SK-N-SH (cell line): Measurements from ENCODE around the gene PMEPA1.

Source experiments
- CTCF ChIP-seq: fragments of 200-600 bp; sonication (generic); IDR thresholded peaks from 2 replicates; pipeline ENCODE4 v1.6.1; 2017; ENCODE audit warnings: antibody characterized with exemption, mild to moderate bottlenecking, moderate library complexity
- EP300 ChIP-seq, 2 experiments: IDR thresholded peaks; 2 replicates each; pipeline versions ENCODE4 v1.4.0 to v1.6.1; 2012; ENCODE audit warnings: borderline replicate concordance in 1 of 2, low read depth in 1 of 2, low read length in 1 of 2
- POLR2AphosphoS5 ChIP-seq: IDR thresholded peaks from 2 replicates; pipeline ENCODE4 v1.6.1; 2012; ENCODE audit warnings: low read depth, low read length
- RFX5 ChIP-seq: IDR thresholded peaks from 2 replicates; pipeline ENCODE4 v1.6.1; 2012; ENCODE audit warnings: mild to moderate bottlenecking, improper control_type of control experiment, low read length
- RXRA ChIP-seq: IDR thresholded peaks from 2 replicates; pipeline ENCODE4 v1.4.0; 2012; ENCODE audit warnings: low read depth, mild to moderate bottlenecking, borderline replicate concordance
- TAF1 ChIP-seq: IDR thresholded peaks from 2 replicates; pipeline ENCODE4 v1.6.1; 2012; ENCODE audit warnings: low read depth, mild to moderate bottlenecking, low read length, moderate library complexity, borderline replicate concordance

GRCh38 chr20:57738484-57738883 is 28.7 kb upstream of the PMEPA1 start:
- no peak for TF ChIP-seq CTCF
- no peak for TF ChIP-seq TAF1
- TF ChIP-seq POLR2AphosphoS5, result no peak
- TF ChIP-seq EP300 (IDR thresholded peaks at IDR 0.05; ENCODE audit: borderline replicate concordance in 1 of 2, low read depth in 1 of 2, low read length in 1 of 2), result no peak
- no peak for TF ChIP-seq RFX5
- no peak for TF ChIP-seq RXRA
